Left cardiac atrium (tissue), 4 donors: ENCODE data around the gene COL4A4. TPM values are rescaled to one million over a fixed set of nuclear protein-coding genes. Genes with fewer than 3 reads are reported as not detected.
A peak's percentile ranks its signal among the peaks of the same experiment; 100 is the strongest.

Experiments used
- ATAC-seq, 2 donors: fragments of 200-7000 bp; cut with Tn5 transposase; one replicate each; pipeline ENCODE4 v1.9.1; 2020; ENCODE audit warnings: mild to moderate bottlenecking in 2 of 2, moderate library complexity in 2 of 2
- DNase-seq: peaks from one replicate; pipeline ENCODE4 v3.0.0-alpha.2; 2020
- intact Hi-C, 2 donors: fragments of 100-400 bp; cut with DNase I; formaldehyde crosslinking; loops; one replicate each; pipeline versions ENCODE4 v1.14.1 to v1.15.1; 2022 to 2023
- total RNA-seq, 2 donors: library from RNA; stranded (reverse); fragmentation: NEBNext Ultra II Directional; extraction: Animal tissue kit (Norgen Biotek cat#: 25700); gene quantifications; one replicate each; pipeline ENCODE4 v1.2.1, GENCODE V29; 2021
- donor health status: DM: no; HTN: yes; CAD: no.
- donor health status: DM: no; HTN: yes; CAD: no; lungs with severe emphysema.
- donor health status: DM: yes; HTN: yes; CAD: no.
- donor health status: Dilated cardiomyopathy.

The COL4A4 gene
- total RNA-seq, 2 donors from 2014 or later = 17.2 to 18.7 TPM

DNA sequence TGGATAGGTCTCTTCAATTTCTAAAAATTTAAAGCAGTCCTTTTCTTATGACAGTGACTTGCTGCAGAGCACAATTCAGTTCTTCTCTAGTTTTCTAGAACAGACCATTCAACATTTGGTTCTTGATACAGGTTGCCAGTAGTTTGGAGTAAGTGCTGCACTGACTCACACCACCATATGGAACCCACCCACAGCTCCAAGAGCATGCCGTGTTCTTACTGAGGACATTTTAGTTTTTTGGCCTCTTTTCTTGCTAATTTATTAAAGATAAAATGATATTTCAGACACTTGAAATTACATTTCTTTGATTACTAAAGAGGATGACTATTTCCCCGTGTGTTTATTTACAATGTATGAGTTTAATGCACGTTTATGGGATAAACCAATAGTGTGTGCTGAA lies 120.0 kb downstream of the COL4A4 start:
- intact Hi-C loops = no loop called here
- ATAC-seq (no peak), DNase-seq (no peak)

DNA sequence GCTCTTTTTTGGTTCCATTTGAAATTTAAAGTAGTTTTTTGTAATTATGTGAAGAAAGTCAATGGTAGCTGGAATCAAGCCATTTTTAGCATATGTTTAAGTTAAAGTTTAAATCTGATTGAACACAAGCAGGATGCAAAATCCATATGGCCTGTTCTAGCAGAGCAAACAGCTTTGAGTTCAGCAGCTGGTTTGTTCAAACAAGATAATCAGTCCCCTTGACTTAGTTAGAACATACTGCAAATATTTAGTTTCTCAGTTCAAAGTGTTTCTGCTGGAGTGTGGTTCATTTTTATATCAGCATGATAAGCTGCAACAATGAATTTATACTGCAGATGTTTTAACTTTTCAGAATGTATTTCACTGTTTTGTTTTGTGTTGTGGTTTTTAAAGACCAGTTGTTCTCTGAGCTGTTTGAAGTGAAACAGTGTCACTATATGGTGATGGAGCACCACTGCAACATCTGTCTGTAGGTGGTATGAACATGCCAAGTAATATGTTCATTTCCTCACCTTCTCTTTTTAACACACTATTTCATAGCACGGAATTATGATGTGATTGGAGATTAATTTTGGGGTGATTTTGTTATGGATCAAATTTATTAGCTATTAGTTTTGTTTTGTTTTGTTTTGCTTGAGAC lies 125.3 kb downstream of the COL4A4 start:
- DNase-seq (no peak), ATAC-seq (no peak)
- intact Hi-C loops = no loop called here

DNA sequence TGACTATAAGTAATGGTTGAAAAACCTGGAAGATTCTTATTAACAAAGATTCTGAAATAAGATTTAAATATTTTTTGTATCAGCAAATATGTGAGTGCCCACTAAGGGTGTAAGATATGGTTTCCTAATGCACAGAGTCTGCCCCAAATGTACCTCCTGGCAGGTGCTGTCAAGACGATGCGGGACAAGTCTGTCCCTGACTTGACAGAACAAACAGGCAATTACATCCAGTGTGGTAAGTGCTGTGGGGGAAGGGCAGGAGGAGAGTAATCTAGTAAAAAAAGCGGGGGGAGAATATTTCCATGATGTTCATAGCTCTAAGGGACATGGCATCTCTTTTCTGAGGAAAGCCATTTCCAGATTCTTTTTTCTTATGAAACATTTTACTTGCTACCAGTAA lies 127.5 kb downstream of the COL4A4 start:
- DNase-seq (no peak), ATAC-seq (no peak)
- intact Hi-C loops = no loop called here

DNA sequence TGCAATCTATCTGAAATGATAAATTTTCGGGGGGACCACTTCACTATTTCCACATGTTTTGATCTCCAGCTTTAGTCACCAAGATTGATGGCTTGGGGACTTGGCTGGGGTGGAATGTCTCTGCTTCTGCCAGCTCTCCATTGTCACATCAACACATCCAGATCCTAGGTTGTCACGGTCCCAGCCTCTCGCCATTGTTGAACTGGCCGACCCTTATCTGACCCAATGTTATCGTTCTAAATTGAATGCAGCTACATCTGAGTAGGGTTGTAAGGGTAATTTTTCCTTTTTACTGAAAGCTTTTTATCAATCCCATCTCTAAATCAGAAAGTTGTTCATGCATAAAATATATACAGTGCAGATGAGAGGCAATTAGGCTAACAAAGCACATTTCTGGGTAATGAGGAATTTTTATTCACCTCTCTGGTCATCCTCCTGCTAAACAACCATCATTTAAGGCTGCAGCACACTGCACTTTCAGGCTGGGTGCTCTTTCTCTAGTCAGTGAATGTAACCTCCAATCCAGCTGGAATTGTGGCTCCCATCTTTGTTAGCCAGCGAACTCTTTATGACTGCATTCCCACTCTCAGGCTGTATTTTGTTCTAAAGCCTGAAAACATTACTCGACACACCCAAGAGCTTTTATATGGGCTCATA lies 128.2 kb downstream of the COL4A4 start:
- no peak for DNase-seq
- intact Hi-C loops = no loop called here
- ATAC-seq = peak in 1 of 2 donors; percentile 41

DNA sequence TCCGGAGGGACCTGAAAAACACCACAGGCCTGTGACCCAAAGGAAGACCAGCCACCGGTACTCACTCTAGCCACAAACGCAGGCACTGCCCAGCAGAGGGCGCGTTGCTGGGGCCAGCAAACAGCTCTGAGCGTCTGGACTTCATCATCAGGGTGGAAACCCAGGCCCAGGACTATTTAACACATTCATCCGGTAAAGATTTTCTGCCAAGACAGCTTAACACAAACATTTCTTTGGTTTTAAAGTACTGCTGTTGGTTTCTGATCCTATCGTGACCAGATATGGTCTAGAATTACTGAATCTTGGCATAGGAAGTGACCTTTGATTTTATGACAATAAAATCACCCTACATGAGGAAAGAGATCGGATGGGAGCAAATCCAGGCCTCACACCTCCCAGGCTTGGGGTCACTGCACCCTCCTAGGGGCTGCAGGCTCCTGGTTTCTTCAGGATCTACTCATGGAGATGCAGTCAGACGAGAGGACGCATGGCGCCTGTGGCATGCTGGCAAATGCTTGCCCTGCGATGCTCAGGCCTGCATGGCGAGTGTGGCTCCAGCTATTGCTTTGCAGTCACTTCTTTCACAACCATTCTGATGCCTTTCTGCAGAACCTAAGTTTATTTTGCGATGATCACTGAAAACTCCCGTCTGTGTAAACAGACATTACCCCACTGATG lies 130.4 kb downstream of the COL4A4 start:
- ATAC-seq = peak in 1 of 2 donors; percentile 56
- DNase-seq = peak; percentile 36
- intact Hi-C loops = no loop called here

DNA sequence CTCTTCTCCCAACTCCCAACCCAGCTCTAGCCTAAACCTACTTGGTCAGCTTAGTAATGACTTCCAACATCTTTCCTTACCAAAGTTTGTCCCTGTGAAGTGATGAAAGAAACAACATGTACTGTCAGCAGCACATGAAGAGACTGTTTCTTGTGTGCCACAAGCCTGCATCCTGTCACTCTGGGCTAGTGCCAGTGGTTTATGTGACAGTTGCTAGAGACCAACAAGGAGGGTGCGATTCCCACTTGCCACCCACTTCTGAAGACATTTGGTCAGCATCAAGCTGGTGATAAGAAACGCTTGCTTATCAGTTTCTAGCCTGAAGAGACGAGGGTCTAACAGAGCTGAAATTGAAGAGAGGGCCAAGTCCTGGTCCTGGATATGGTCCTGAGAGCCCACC lies 132.6 kb downstream of the COL4A4 start:
- no peak for DNase-seq
- ATAC-seq = peak in 1 of 2 donors; percentile 65
- intact Hi-C loops = no loop called here

DNA sequence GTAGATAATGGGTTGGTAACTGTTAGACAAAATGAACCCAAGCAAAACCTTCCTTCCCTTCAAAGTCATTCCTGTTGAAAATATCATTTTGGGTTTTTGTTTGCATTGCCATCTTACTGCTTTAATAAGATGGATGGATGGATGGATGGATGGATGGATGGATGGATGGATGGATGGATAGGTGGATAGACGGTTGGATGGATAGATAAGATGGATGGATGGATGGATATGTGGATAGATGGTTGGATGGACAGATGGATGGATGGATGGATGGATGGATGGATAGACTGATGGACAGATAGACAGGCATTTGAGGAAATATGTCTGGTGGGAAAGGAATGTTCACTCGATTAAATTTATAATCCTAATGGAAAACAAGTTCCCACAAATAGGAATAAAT lies 133.2 kb downstream of the COL4A4 start:
- intact Hi-C loops = no loop called here
- no peak for ATAC-seq
- no peak for DNase-seq

DNA sequence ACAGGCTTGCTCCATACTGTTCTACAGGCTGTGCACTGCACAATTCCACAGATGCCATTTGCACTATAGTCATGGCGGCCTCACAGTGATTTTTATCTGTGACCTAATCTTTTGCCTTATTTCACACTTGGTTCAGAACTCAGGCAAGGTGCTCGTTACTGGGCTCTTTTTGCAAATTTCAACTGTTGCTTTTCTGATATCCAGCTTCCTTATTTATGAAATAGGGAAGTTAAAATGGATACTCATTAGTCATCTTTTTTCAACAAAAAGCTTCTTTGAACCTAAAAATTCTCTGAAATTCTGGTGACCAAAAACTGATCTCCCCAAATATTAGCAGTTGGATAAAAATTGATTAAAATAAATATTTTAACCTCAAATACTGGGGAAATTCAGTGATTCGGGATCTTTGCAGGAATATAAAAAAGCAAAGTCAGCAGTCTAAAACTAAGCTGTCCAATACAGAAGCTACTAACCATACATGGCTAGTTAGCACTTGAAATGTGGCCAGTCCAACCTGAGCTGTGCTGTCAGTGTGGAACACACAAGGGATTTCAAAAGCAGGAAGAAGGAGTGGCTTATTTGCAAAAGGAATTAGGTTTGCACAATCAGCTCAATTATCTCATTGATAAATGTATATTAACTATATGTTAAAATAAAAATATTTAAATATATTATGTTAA lies 134.4 kb downstream of the COL4A4 start:
- intact Hi-C loops = no loop called here
- ATAC-seq (no peak), DNase-seq (no peak)

DNA sequence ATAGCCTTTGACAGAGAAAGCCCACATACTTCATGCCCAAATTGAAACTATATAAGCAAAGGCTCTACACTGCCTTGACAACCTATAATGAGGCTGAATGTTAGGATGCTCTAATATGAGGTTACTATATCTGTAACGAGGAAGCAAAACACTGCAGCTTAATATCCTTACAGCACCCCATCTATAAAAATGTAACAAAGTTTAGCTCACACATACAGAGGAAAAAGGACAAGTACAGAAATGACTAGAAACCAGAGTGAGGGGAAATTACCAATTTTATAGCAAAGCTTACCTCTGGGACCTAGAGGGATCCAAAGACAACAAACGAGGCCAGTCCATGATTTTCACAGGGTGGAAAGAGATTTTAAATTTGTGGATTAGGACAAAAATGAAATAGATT lies 138.5 kb downstream of the COL4A4 start:
- no peak for DNase-seq
- ATAC-seq = no peak
- intact Hi-C loops = no loop called here

DNA sequence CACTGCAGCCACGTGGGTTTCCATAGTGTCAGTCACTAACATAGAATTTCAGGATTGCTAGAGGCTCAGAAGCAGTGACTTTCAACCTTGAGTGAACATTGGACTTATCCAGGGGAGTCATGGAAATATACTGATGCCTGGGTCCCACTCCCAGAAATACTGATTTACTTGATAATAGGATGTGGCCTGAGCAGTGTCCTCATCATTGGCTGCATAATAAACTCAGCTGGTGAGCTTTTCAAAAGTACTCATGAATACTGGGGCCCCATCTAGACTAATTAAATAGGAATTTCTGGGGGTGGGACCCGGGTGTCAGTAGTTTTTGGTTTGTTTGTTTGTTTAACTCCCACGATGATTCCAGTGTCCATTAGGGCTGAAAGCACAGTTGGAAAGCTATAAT lies 141.4 kb downstream of the COL4A4 start:
- DNase-seq (no peak), ATAC-seq (no peak)
- intact Hi-C loops = no loop called here

DNA sequence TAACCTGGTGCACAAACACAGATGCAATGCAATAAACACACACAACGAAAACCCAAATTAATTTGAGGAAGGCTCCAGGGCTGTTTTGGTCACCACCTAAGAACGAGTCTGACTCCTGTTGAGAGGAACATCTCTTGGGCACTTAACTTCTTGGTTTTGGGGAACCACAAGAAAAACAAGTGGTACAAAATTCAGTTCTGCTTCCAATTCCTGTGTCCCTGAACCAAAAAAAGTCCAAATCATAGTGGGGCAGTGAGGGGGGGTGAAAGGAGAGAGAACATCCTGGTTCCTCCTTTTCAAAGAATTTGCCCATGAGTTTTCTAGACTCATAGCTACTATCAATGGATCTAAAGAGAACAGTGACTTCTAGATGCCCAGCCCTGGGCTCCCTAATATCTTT lies 143.6 kb downstream of the COL4A4 start:
- intact Hi-C loops = no loop called here
- ATAC-seq = no peak

DNA sequence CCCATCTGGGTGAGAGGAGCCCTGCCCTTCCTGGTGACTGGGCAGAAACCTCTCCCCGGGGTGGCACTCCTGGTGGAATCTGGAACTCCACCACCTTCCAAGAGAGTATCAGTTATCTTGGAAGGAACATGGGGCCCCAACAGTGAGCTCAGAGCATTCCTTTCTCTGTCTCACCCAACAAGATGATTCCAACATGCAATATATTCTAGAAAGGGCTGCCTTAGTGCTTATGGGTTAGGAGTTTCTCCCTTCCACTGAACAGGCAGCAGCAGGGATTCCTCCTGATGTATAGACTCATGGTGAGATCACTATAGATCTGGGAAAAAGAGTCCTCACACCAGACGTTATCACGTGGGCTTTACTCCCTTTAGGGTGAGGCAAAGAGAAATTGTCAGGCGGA lies 147.1 kb downstream of the COL4A4 start:
- ATAC-seq = no peak

More for the DNA sequence above, 143.6 kb downstream of the COL4A4 start:
- no peak for DNase-seq

DNA sequence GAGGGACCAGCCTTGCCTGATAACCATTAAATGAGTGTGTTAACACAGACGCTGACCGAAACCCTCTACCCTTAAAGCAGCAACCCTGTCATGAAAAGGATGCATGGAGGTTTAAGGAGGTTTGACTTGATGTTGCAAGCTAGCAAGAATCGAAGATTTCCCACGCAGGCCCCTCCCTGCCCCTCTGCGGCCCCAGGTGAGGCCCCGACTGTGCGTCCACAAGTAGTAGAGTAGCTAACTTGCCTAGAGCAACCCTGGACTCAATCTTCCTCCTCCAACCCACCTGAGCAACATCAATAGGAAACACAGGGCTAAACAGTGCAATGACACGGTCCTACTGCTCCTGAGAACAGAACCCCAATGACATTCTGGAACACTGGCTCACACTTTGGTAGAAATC lies 150.1 kb downstream of the COL4A4 start:
- no peak for ATAC-seq
- DNase-seq = no peak
- intact Hi-C loops = no loop called here

More for the DNA sequence above, 147.1 kb downstream of the COL4A4 start:
- intact Hi-C loops = loop anchor here in 1 of 2 donors (5.0 kb wide), 1 partner anchor 95 kb away; no protein-coding TSS in a partner anchor
- DNase-seq = no peak

DNA sequence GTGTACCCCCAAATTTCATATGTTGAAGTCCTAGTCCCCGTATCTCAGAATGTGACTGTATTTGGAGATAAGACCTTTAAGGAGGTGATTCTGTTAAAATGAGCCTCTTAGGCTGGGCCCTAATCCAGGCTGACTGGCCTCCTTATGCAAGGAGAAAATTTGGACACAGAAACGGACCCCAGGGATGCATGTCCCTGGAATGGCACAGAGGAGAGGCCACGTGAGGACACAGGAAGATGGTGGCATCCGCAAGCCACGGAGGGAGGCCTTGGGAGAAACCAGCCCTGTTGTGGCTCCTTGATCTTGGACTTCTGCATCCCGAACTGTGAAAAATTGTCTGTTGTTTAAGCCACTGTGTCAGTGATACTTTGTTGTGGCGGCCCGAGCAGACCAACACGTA lies 150.7 kb downstream of the COL4A4 start:
- intact Hi-C loops = no loop called here

DNA sequence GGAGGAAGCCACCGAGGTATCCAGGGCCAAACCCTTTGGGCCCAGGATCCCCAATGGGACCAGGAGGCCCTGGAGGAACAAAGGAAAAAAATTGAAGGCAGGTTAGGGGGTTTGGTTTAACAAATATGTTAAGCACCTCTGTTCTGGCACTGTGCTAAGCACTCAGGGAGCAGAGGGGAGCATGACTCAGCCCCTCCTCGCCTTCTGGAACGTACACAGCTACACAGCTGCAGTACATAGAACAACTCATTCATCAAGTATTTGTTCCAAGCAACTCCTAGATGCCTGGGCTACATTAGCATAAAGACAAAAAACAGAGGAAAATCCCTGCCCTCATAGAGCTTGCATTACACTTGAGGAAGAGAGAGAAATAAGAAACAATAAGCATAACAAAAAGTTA lies 153.6 kb downstream of the COL4A4 start:
- DNase-seq (no peak), ATAC-seq (peak in 1 of 2 donors; percentile 36)
- intact Hi-C loops = no loop called here

More for the DNA sequence above, 150.7 kb downstream of the COL4A4 start:
- no peak for DNase-seq
- peak in 1 of 2 donors; percentile 53 for ATAC-seq

DNA sequence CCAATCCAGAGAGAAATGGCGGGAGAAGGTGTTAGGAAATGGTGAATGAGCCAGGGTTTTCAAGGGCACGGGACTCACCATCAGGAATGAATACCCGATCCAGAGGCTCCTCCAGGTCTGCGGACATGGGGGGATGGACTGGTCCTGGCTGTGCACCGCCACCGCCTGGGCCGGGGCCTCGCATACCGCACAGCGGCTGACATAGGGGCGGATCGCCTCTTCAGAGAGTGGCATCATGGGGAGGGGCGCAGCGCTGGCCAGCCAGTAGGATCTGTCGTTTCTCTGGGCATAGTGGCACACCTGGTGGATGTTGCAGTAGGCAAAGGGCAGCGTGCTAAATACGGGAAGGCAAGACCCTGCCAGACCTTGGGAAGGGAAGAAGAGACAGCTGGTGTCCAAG lies 156.1 kb downstream of the COL4A4 start:
- ATAC-seq = no peak
- no peak for DNase-seq
- intact Hi-C loops = no loop called here

DNA sequence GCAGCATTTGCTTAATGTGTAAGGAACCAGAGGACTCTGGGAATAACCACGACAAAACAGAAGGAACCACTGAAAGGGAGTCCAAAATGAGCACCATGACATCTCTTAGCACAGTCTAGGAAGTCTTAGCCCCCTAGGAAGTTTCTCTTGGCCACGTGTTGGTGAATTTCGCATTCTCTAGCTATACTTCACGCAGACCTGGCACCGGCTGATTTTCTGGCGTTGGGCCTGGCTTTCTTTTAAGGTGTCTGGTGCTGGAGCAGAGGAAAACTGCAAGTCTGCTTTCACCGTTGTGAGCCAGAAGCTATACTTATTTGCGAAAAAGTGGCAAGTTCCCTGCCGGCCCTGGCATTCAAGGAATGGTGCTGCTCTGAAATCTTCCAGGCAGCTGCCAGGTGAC lies 156.9 kb downstream of the COL4A4 start:
- DNase-seq (no peak), ATAC-seq (no peak)
- intact Hi-C loops = no loop called here

DNA sequence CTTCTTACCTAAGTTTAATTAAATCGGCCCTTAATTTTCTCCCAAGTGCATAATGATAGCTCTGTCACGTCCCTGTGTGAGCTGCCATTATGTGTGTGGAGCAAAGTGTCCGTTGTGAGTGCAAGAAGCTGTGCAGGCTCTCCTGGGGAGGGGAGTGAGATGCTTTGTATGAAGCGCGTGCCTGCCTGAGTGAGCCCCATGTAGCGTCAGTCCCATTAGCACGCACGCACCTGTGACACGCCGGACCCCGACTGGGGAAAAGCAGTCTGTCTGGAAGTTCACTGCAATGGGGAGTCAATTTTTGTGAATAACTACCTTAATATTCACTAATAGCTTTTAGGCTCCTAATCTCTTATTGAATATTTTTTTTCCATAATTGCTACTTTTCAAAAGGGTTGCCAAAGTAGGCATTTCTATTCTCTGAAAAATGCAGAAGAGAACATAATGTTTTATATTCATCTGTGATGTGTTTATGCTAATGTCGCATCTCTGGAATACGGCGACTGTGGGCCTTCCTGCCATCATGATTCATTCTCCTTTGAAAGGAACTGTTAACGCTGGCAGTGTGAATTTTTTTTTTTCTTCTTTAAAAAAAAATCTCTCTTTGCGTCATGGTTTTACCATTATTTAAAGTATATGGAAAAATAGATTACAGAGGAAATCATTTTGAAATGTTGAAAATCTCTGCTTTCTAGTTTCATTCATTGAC lies 157.7 kb downstream of the COL4A4 start:
- ATAC-seq (no peak), DNase-seq (no peak)

DNA sequence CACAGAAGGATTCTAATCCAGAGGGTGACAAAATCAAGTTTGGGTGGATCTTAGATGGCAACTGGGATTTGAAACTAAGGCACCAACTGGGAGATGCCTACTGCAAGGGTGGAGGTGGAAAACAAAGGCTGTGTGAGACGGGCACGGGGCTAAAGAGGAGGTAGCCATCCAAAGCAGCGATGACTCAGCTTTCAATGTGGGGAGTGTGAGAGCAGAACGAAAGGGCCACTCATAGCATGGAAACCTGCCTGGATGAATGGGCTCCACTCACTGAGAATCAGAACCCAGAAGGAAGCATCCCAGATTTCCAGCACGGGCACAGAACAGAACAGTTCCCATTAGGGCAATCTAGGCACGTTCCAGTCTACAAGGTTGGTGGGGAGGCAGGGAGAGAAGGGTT lies 159.5 kb downstream of the COL4A4 start:
- intact Hi-C loops = no loop called here
- no peak for ATAC-seq
- no peak for DNase-seq

More for the DNA sequence above, 157.7 kb downstream of the COL4A4 start:
- intact Hi-C loops = no loop called here
